AG04449 (cell line): ENCODE data around the gene NUDCD3.

Source experiments
- CTCF ChIA-PET: fragments of 350-600 bp; formaldehyde crosslinking; extraction: SDS; loops from one replicate; lab custom pipeline; 2021; ENCODE audit warnings: antibody characterized with exemption; lab: Yijun Ruan, JAX
- POLR2A ChIA-PET: fragments of 400-600, 350-600 bp; formaldehyde crosslinking; extraction: SDS; loops from one replicate; lab custom pipeline; 2020; ENCODE audit warnings: antibody characterized with exemption, inconsistent platforms; lab: Yijun Ruan, JAX
- DNase-seq: peaks from one replicate; pipeline ENCODE4 v3.0.0-alpha.2; 2010; ENCODE audit warnings: low read depth, low spot score
- H3K4me3 ChIP-seq: 2 replicates; pipeline ENCODE4 v1.5.1; 2011; ENCODE audit warnings: low read depth, mild to moderate bottlenecking, control low read depth, low read length
- TF ChIP-seq, protein P1 (sequence below): IDR thresholded peaks from one replicate; pipeline ENCODE4 v1.5.1; 2011; ENCODE audit warnings: mild to moderate bottlenecking, moderate library complexity, low read length, control low read depth, inconsistent platforms; ENCODE audit not compliant: insufficient read depth; ENCODE audit errors: missing control alignments

The NUDCD3 gene

DNA sequence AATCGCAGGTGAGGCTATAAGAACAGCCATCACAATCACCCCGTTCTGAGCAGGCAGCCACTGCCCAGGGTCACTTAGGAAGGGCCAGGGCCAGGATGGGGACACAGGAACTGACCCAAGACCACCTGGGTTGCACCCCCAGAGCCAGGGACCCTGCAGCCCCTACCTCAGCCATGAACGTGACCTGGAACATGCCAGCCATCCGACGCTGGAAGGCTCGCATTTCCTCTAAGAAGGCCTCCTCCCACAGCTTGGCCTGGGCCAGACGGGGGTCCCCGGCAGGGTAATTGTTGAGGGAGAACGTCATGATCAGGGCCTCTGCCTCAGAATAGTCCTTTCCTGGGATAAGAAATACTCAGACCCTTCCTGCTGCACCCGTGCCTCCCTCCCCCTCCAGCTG lies 45.6 kb upstream of the NUDCD3 start:
- no peak overlapping the region for H3K4me3 ChIP-seq
- ChIA-PET CTCF (no interaction called here), POLR2A (no interaction called here)
- TF ChIP-seq, protein P1, sequence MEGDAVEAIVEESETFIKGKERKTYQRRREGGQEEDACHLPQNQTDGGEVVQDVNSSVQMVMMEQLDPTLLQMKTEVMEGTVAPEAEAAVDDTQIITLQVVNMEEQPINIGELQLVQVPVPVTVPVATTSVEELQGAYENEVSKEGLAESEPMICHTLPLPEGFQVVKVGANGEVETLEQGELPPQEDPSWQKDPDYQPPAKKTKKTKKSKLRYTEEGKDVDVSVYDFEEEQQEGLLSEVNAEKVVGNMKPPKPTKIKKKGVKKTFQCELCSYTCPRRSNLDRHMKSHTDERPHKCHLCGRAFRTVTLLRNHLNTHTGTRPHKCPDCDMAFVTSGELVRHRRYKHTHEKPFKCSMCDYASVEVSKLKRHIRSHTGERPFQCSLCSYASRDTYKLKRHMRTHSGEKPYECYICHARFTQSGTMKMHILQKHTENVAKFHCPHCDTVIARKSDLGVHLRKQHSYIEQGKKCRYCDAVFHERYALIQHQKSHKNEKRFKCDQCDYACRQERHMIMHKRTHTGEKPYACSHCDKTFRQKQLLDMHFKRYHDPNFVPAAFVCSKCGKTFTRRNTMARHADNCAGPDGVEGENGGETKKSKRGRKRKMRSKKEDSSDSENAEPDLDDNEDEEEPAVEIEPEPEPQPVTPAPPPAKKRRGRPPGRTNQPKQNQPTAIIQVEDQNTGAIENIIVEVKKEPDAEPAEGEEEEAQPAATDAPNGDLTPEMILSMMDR: no peak
- DNase-seq: no peak

DNA sequence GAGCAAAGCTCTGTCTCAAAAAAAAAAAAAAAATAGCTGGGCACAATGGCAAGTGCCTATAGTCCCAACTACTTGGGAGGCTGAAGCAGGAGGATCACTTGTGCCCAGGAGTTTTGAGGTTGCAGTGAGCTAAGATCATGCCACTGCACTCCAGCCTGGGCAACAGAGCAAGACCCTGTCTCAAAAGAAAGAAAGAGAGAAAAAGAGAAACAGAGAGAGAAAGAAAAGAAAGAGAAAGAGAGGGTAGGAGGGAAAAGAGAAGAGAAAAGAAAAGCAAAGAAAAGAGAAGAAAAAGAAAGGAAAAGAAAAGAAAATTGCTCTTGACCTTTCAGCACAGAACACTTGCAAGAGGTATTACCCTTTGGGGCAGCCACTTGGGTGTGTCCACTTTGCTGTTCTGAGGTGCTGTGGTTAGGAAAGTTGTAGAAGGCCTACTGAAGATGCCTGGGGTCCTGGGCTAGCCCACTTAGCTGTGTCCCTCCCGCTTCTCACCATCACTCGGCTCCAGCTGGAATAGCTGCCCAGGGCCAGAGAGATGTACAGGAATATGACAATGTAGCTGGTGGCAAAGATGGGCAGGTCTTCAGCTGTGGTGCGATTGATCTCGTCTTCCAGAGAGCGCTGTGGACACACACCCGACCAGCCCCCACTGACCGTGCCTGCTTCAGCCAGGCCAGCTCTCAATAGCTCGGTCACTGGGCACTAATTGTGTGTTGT lies 45.0 kb upstream of the NUDCD3 start:
- ChIA-PET CTCF (interaction anchor here (1.0 to 1.9 kb wide), 6 partner anchors 8 to 295 kb away, joined by 3 to 8 read pairs (median 4); no protein-coding TSS in a partner anchor), POLR2A (no interaction called here)
- H3K4me3 ChIP-seq: no peak overlapping the region
- TF ChIP-seq, protein P1: no peak
- DNase-seq: no peak

DNA sequence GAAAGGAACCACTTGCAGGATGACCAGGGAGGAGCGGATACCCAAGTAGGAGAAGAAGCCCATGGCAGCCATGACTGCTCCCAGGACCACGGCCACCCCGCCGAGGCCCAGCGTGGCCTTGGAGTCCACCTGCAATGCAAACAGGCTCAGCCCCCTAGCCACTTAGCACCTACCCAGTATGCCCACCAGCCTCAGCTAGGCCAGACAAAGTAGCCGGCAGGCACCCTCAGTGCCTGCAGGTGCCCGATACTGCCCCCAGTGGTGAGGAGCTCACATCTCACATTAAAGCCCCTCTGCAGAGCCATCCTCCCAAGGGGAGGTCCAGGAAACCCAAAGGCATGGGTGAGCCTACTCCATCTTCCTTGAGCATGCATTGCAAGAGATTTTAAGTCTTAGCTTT lies 44.0 kb upstream of the NUDCD3 start:
- no peak overlapping the region for H3K4me3 ChIP-seq
- DNase-seq: no peak
- TF ChIP-seq, protein P1: peak; percentile 29
- ChIA-PET POLR2A (no interaction called here), CTCF (interaction anchor here (0.9 to 1.9 kb wide), 11 partner anchors 9 to 294 kb away, joined by 3 to 11 read pairs (median 4); no protein-coding TSS in a partner anchor)

DNA sequence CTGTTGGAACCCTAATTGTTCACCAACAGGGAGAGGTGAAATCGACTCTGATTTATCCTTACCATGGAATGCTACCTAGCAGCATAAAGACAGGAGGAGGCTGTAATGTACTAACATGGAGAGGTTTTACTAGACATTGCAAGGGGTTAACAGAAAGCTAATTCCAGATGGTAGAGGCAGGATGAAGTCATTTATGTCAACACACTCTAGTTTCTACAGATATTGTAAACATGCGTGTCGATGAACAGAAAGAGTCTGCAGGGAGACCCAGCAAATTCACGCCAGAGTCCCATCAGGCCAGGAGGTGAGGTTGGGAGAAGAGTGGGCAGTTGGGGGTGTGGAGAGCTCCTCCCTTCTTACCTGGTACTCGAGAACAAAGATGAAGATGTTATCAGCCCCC lies 43.6 kb upstream of the NUDCD3 start:
- H3K4me3 ChIP-seq: no peak overlapping the region
- TF ChIP-seq, protein P1: no peak
- ChIA-PET POLR2A (no interaction called here), CTCF (interaction anchor here (0.9 to 1.9 kb wide), 10 partner anchors 9 to 47 kb away, joined by 3 to 11 read pairs (median 4); no protein-coding TSS in a partner anchor)
- no peak for DNase-seq

DNA sequence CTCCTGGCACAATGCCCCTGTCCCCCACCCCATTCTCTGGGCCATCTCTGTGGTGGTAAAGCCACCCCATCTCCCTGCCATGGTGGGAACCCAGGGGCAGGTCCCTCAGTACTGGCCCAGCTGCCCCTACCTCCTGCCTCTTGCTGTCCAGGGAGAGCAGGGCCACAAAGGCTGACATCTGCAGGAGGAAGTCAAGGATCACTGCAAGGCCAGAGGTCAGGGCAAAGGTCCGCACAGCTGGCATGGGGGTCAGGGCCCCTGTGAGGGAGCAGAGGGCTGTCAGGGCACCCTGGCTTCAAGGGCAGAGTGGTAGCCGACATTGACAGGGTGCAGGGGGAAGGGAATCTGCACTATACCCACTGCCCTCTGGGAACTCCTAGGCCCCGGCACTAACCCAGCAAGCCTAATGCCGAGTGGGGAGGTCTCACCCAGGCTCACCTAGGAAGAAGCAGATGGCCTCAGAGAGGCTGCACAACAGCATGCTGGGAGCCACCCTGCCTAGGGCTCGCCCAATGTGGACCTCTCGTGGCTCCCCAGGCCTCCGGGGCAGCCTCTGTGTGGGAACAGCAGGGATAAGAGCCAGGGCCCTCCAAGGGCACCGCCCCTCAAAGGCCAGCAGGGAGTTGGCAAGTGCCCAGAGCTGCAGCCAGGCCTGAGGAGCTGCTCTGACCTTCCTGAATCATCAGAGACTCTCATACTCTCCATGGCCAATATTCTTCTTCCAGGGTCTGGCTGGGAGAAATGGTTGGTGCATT lies 43.0 kb upstream of the NUDCD3 start:
- ChIA-PET CTCF (interaction anchor here (1.3 to 1.9 kb wide), 5 partner anchors 10 to 44 kb away, joined by 4 to 11 read pairs (median 8); no protein-coding TSS in a partner anchor), POLR2A (no interaction called here)
- TF ChIP-seq, protein P1: no peak
- DNase-seq: no peak
- no peak overlapping the region for H3K4me3 ChIP-seq
